HG03159 (cell line): ENCODE data around the gene SGTB.

ENCODE experiments used
- ATAC-seq: cut with Tn5 transposase; IDR thresholded peaks from one replicate; pipeline ENCODE4 v1.9.1; 2021; ENCODE audit warnings: mild to moderate bottlenecking, moderate library complexity; ENCODE audit not compliant: unreplicated experiment

The SGTB gene

GRCh38 chr5:65721720-65722574 is at the start of gene SGTB, which contains the start of gene NLN:
SGTB (minus strand) TSS chr5:65722109; CDS start chr5:65720807, 1,302 bp downstream.
NLN (plus strand) TSS chr5:65722205; CDS start chr5:65722374, 169 bp downstream.
- peak; percentile 85 for ATAC-seq

- no peak for ATAC-seq
Observed at GRCh38 chr5:65771266-65771665, 49.4 kb upstream of the SGTB start.

- no peak for ATAC-seq
Observed at GRCh38 chr5:65769539-65769938, 47.6 kb upstream of the SGTB start.

GRCh38 chr5:65768723-65769346 is 46.9 kb upstream of the SGTB start:
- ATAC-seq: no peak

- no peak for ATAC-seq
Observed at GRCh38 chr5:65767565-65767964, 45.7 kb upstream of the SGTB start.

GRCh38 chr5:65766781-65767180 is 44.9 kb upstream of the SGTB start:
- ATAC-seq: no peak

- no peak for ATAC-seq
Observed at GRCh38 chr5:65766175-65766574, 44.3 kb upstream of the SGTB start.

- ATAC-seq: no peak
Observed at GRCh38 chr5:65765582-65765981, 43.7 kb upstream of the SGTB start.

- ATAC-seq: no peak
Observed at GRCh38 chr5:65762234-65762633, 40.3 kb upstream of the SGTB start.

- no peak for ATAC-seq
Observed at GRCh38 chr5:65760504-65761275, 38.8 kb upstream of the SGTB start.

GRCh38 chr5:65758546-65759144 is 36.7 kb upstream of the SGTB start:
- ATAC-seq: no peak

- ATAC-seq: no peak
Observed at GRCh38 chr5:65753189-65753588, 31.3 kb upstream of the SGTB start.

GRCh38 chr5:65750938-65751337 is 29.0 kb upstream of the SGTB start:
- ATAC-seq: no peak

- ATAC-seq: no peak
Observed at GRCh38 chr5:65749956-65750355, 28.0 kb upstream of the SGTB start.

- ATAC-seq: no peak
Observed at GRCh38 chr5:65749221-65749844, 27.4 kb upstream of the SGTB start.

GRCh38 chr5:65742565-65743231 is 20.8 kb upstream of the SGTB start:
- peak; percentile 81 for ATAC-seq

GRCh38 chr5:65739162-65739561 is 17.3 kb upstream of the SGTB start:
- no peak for ATAC-seq

- no peak for ATAC-seq
Observed at GRCh38 chr5:65738305-65738704, 16.4 kb upstream of the SGTB start.

GRCh38 chr5:65737842-65738241 is 15.9 kb upstream of the SGTB start:
- ATAC-seq: no peak

GRCh38 chr5:65736011-65736410 is 14.1 kb upstream of the SGTB start:
- ATAC-seq: no peak
